Natural killer cell treated with Interleukin-12 subunit alpha and Interleukin-12 subunit beta and Interleukin-15 and Interleukin-18, amount 100 ng/mL, for 72 hours (primary cell): Measurements from ENCODE around the gene CCDC61. TPM values are rescaled to one million over a fixed set of nuclear protein-coding genes. Genes with fewer than 3 reads are reported as not detected.

Experiments used
- ATAC-seq, 2 donors: fragments of 150-1000 bp; cut with Tn5 transposase in 1 of 2; sonication (Bioruptor Pico), chemical (Tn5 transposase) in 1 of 2; 2 replicates each; pipeline ENCODE4 v1.10.0; 2021
- DNase-seq: peaks from one replicate; pipeline ENCODE4 v3.0.0; 2022; ENCODE audit warnings: low spot score
- H3K27ac Mint-ChIP-seq, 2 donors: 1 replicate in 1 of 2; 2 replicates in 1 of 2; pipeline ENCODE4 v1.8.0; 2022; ENCODE audit warnings: mixed read lengths in 2 of 2, mild to moderate bottlenecking in 1 of 2, moderate library complexity in 1 of 2
- H3K27me3 Mint-ChIP-seq, 2 donors: 1 replicate in 1 of 2; 2 replicates in 1 of 2; pipeline ENCODE4 v1.8.0; 2022; ENCODE audit warnings: mixed read lengths in 2 of 2
- H3K36me3 Mint-ChIP-seq: one replicate; pipeline ENCODE4 v1.8.0; 2022; ENCODE audit warnings: mixed read lengths
- H3K4me1 Mint-ChIP-seq, 2 donors: 1 replicate in 1 of 2; 2 replicates in 1 of 2; pipeline ENCODE4 v1.8.0; 2022; ENCODE audit warnings: low read depth in 2 of 2, mixed read lengths in 2 of 2, mild to moderate bottlenecking in 1 of 2
- H3K4me3 Mint-ChIP-seq: one replicate; pipeline ENCODE4 v1.8.0; 2022; ENCODE audit warnings: mixed read lengths
- H3K9me3 Mint-ChIP-seq: 2 replicates; pipeline ENCODE4 v1.8.0; 2022; ENCODE audit warnings: mixed read lengths
- total RNA-seq, 2 donors: library from RNA; stranded (reverse); gene quantifications; one replicate each; pipeline ENCODE4 v1.2.3, GENCODE V29; 2022

CCDC61 gene
- total RNA-seq, 2 donors from 2014 or later: 21.4 to 26.7 TPM

DNA sequence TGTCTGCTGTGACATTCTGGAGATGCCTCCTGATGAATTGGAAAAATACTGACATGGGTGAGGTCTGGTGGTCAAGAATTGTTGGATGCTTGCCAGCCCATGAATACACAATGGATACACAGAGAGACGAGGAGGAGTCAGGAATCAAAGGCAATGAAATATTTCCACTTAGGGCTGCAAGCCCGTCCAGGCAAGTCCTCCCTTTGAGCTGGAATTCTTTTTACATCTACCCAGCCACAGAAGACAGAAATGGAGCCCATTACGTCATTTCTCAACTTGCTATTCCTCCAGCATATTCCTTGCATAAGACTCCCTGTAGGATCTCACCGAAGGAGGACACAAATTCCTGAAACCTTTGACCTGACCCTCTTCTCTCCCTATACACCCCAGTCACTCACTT, 61.3 kb downstream of the CCDC61 start:
- H3K27me3 Mint-ChIP-seq: peaks cover 46 to 52% of the 10 kb centered on the region in 2 donors
- H3K9me3 Mint-ChIP-seq: no peaks in the 10 kb centered on the region
- DNase-seq: no peak
- no peaks in the 10 kb centered on the region for H3K4me1 Mint-ChIP-seq
- H3K27ac Mint-ChIP-seq: no peak overlapping the region
- no peak overlapping the region for H3K4me3 Mint-ChIP-seq
- ATAC-seq: no peak
- H3K36me3 Mint-ChIP-seq: no peaks in the 10 kb centered on the region

DNA sequence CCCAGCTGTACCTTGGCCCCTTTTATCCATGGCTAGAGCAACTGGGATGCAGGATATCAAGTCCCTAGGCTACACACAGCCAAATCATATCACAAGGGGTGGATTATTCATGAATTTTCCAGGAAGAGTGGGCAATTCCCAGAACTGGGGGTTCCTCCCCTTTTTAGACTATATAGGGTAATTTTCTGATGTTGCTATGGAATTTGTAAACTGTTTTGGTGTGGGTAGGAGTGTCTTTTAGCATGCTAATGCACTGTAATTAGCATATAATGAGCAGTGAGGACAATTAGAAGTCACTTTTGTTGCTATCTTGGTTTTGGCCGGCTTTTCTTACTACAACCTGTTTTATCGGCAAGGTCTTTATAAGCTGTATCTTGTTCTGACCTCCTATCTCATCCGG, 63.5 kb downstream of the CCDC61 start:
- Mint-ChIP-seq H3K36me3 (no peaks in the 10 kb centered on the region), H3K27me3 (peaks cover 47 to 62% of the 10 kb centered on the region in 2 donors), H3K27ac (no peak overlapping the region), H3K4me3 (no peak overlapping the region), H3K9me3 (no peaks in the 10 kb centered on the region), H3K4me1 (no peaks in the 10 kb centered on the region)
- ATAC-seq (no peak), DNase-seq (no peak)

DNA sequence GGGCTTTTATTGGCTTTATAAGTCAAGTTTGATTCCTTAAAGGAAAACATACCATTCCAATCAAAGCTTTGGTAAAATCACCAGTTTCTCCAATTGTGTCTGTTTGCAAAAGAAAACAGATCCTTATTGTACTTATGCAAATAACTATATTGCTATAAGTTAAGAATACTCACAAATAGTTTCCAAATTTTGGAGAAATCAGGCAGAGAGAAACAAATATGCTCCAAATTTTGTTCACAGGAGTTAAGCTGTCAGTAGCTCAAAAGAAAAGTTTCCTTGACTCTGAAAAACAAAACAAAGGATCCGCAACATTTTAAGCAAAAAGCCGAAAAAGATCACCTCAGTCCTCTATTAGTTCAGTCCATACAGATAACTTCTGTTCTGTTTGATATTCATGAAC, 64.7 kb downstream of the CCDC61 start:
- Mint-ChIP-seq H3K4me1 (no peaks in the 10 kb centered on the region), H3K36me3 (no peaks in the 10 kb centered on the region)

DNA sequence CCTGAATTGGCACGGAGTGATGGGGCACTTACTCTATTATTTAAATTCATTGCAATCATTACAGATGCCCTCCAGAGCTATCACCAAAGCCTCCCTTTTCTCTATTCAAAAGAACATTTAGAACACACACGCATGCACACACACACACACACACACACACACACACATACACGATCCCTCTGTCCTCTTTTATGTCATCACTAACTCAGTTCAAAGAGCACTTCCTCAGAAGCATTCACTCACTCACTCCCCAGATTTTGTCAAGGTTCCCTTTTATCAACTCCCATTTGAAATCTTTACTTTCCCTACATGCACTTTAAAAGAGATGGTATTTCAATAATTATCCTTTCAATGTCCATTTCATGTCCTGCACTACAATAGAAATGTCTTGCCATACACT, 67.9 kb downstream of the CCDC61 start:
- ATAC-seq: no peak
- H3K27ac Mint-ChIP-seq: no peak overlapping the region
- no peaks in the 10 kb centered on the region for H3K9me3 Mint-ChIP-seq
- H3K4me1 Mint-ChIP-seq: no peaks in the 10 kb centered on the region
- DNase-seq: no peak
- H3K36me3 Mint-ChIP-seq: no peaks in the 10 kb centered on the region
- H3K27me3 Mint-ChIP-seq: peaks cover 47 to 71% of the 10 kb centered on the region in 2 donors
- H3K4me3 Mint-ChIP-seq: no peak overlapping the region

More for the DNA sequence above, 64.7 kb downstream of the CCDC61 start:
- no peak for DNase-seq
- no peak overlapping the region for H3K4me3 Mint-ChIP-seq
- H3K9me3 Mint-ChIP-seq: no peaks in the 10 kb centered on the region
- peaks cover 46 to 60% of the 10 kb centered on the region in 2 donors for H3K27me3 Mint-ChIP-seq
- H3K27ac Mint-ChIP-seq: no peak overlapping the region
- ATAC-seq: no peak

DNA sequence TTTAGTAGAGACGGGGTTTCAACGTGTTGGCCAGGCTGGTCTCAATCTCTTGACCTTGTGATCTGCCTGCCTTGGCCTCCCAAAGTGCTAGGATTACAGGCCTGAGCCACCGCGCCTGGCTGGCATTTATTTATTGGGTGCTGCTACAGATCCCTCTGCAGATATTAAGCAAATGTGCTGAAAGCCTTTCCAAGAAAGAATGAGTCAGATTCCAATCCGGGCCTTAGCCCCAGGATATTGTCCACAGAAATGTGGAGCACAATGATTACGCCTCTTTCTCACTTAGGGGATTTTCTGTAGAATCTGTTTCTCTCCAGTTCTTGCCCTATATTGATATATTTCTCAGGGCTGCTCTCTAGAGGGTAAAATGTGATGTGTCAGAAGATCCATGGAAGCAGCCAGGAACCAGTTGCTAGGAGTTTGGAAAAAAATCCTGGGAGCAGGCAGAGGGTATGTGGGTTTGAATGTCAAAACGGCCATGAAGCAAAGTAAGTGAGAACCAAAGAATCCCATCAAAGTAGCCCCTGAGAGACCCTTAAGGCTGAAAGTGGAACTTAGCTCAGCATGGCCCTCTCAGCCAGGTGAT, 70.3 kb downstream of the CCDC61 start:
- Mint-ChIP-seq H3K27me3 (peaks cover 49 to 77% of the 10 kb centered on the region in 2 donors), H3K9me3 (no peaks in the 10 kb centered on the region), H3K27ac (no peak overlapping the region), H3K4me1 (no peaks in the 10 kb centered on the region), H3K4me3 (no peak overlapping the region), H3K36me3 (no peaks in the 10 kb centered on the region)
- no peak for DNase-seq
- ATAC-seq: no peak

DNA sequence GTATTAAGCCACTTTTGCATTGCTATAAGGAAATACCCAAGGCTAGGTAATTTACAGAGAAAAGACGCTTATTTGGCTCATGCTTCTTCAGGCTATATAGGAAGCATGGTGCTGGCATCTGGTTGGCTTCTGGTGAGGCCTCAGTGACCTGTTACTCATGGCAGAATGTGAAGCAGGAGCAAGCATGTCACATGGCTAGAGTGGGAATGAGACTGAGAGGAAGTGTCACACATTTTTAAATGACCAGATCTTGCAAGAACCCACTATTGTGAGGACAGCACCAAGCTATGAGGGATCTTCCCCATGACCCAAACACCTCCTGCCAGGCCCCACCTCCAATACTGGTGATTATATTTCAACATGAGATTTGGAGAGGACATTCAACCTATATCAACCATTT, 71.2 kb downstream of the CCDC61 start:
- DNase-seq: no peak
- ATAC-seq: no peak
- H3K27ac Mint-ChIP-seq: no peak overlapping the region
- H3K4me1 Mint-ChIP-seq: no peaks in the 10 kb centered on the region
- no peaks in the 10 kb centered on the region for H3K36me3 Mint-ChIP-seq
- peaks cover 49 to 78% of the 10 kb centered on the region in 2 donors for H3K27me3 Mint-ChIP-seq
- H3K9me3 Mint-ChIP-seq: no peaks in the 10 kb centered on the region
- H3K4me3 Mint-ChIP-seq: no peak overlapping the region

DNA sequence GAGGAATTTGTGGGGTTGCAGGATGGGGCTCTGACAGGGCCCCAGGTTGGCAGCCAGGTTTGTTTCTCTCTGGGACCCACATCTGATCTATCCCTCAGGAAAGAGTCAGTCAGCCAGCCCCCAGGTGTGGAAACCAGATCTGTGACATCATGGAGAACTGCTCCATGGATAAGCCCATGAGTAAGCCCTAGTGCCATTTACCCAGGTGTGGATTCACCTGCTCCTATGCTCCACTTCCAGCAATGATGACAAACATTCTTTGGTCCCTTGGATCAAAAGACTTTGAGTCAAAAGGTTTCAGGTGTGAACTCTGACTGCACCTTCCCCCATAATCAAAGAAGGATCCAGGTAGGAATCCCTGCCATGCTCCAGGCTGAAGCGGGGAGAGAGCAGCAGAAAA, 72.4 kb downstream of the CCDC61 start:
- no peak overlapping the region for H3K27ac Mint-ChIP-seq
- ATAC-seq (no peak), DNase-seq (no peak)
- no peaks in the 10 kb centered on the region for H3K36me3 Mint-ChIP-seq
- H3K9me3 Mint-ChIP-seq: no peaks in the 10 kb centered on the region
- H3K27me3 Mint-ChIP-seq: peaks cover 51 to 79% of the 10 kb centered on the region in 2 donors
- H3K4me1 Mint-ChIP-seq: no peaks in the 10 kb centered on the region
- no peak overlapping the region for H3K4me3 Mint-ChIP-seq

Other genes starting within 250 kb of the CCDC61 start
- gene SIX5, start 226.2 kb upstream of the CCDC61 start, total RNA-seq: 1 to 10 TPM; 3.0 to 3.6 TPM
- gene DMPK, start 213.0 kb upstream of the CCDC61 start, total RNA-seq: 10 to 100 TPM; 40.8 to 51.1 TPM
- 10 to 100 TPM; 51.3 to 76.6 TPM for gene DMWD, start 202.6 kb upstream of the CCDC61 start, total RNA-seq
- gene RSPH6A, start 180.2 kb upstream of the CCDC61 start, total RNA-seq: under 1 TPM; 0.38 to 0.98 TPM
- gene SYMPK, start 132.3 kb upstream of the CCDC61 start, total RNA-seq: 100 to 1,000 TPM; 107 to 217 TPM
- gene FOXA3, start 131.1 kb upstream of the CCDC61 start, total RNA-seq: under 1 TPM in 1 of 2 donors, not detected in 1; 0.19 TPM
- gene IRF2BP1, start 109.3 kb upstream of the CCDC61 start, total RNA-seq: 10 to 100 TPM; 14.5 to 18.2 TPM
- 10 to 100 TPM; 10.6 to 14.9 TPM for gene MYPOP, start 92.9 kb upstream of the CCDC61 start, total RNA-seq
- not detected for gene NANOS2, start 80.7 kb upstream of the CCDC61 start, total RNA-seq
- not detected for gene NOVA2, start 21.6 kb upstream of the CCDC61 start, total RNA-seq
- gene PGLYRP1, start 27.6 kb downstream of the CCDC61 start, total RNA-seq: not detected
- gene IGFL4, start 45.5 kb downstream of the CCDC61 start, total RNA-seq: not detected
- not detected for gene IGFL3, start 129.2 kb downstream of the CCDC61 start, total RNA-seq
- gene IGFL2, start 152.8 kb downstream of the CCDC61 start, total RNA-seq: not detected
- gene IGFL1, start 234.3 kb downstream of the CCDC61 start, total RNA-seq: not detected